Ascending aorta (tissue), 2 donors: ENCODE measurements around the gene FHIT. TPM values are rescaled to one million over a fixed set of nuclear protein-coding genes. Genes with fewer than 3 reads are reported as not detected.

ENCODE experiments used
- DNase-seq, 2 donors: peaks; one replicate each; pipeline ENCODE4 v3.0.0-alpha.2; 2019; ENCODE audit warnings: low spot score in 2 of 2
- H3K27ac ChIP-seq, 2 donors: fragments of 200-600 bp; sonication (generic); one replicate each; pipeline ENCODE4 v1.5.1; 2016 to 2017; ENCODE audit warnings: mild to moderate bottlenecking in 1 of 2
- H3K27me3 ChIP-seq: fragments of 200-600 bp; sonication (generic); one replicate; pipeline ENCODE4 v1.5.1; 2017
- H3K36me3 ChIP-seq, 2 donors: fragments of 200-600 bp; sonication (generic); one replicate each; pipeline ENCODE4 v1.5.1; 2016
- H3K4me1 ChIP-seq, 2 donors: fragments of 200-600 bp; sonication (generic); one replicate each; pipeline ENCODE4 v1.5.1; 2016 to 2017; ENCODE audit warnings: mild to moderate bottlenecking in 1 of 2
- H3K4me3 ChIP-seq, 2 donors: fragments of 200-600 bp; sonication (generic); one replicate each; pipeline ENCODE4 v1.5.1; 2016 to 2017; ENCODE audit warnings: mild to moderate bottlenecking in 1 of 2
- H3K9me3 ChIP-seq, 2 donors: fragments of 200-600 bp; sonication (generic); one replicate each; pipeline ENCODE4 v1.5.1; 2016
- intact Hi-C: fragments of 100-400 bp; cut with DNase I; formaldehyde crosslinking; loops from one replicate; pipeline ENCODE4 v1.15.1; 2023
- total RNA-seq: library from RNA; depleted of rRNA; stranded (reverse); fragments of >200 nt; gene quantifications from one replicate; pipeline ENCODE4 v1.1.0, GENCODE V29; 2016
- TF ChIP-seq, protein P1 (sequence below), 3 experiments: fragments of 200-600 bp in 2 of 3; fragments of 450-650 bp in 1 of 3; sonication (generic) in 2 of 3; IDR thresholded peaks; one replicate each; pipeline ENCODE4 v1.5.1; 2016 to 2019; ENCODE audit warnings: antibody characterized with exemption in 3 of 3, mild to moderate bottlenecking in 1 of 3, moderate library complexity in 1 of 3

Gene FHIT
- total RNA-seq, 1 donor from 2014 or later: 0.21 TPM

GRCh38 chr3:60274646-60275045, 976.6 kb downstream of the FHIT start:
- no peak overlapping the region for H3K4me3 ChIP-seq
- no peaks in the 10 kb centered on the region for H3K36me3 ChIP-seq
- no peak for DNase-seq
- no peaks in the 10 kb centered on the region for H3K27me3 ChIP-seq
- intact Hi-C loops: no loop called here
- H3K4me1 ChIP-seq: no peaks in the 10 kb centered on the region
- TF ChIP-seq, protein P1, sequence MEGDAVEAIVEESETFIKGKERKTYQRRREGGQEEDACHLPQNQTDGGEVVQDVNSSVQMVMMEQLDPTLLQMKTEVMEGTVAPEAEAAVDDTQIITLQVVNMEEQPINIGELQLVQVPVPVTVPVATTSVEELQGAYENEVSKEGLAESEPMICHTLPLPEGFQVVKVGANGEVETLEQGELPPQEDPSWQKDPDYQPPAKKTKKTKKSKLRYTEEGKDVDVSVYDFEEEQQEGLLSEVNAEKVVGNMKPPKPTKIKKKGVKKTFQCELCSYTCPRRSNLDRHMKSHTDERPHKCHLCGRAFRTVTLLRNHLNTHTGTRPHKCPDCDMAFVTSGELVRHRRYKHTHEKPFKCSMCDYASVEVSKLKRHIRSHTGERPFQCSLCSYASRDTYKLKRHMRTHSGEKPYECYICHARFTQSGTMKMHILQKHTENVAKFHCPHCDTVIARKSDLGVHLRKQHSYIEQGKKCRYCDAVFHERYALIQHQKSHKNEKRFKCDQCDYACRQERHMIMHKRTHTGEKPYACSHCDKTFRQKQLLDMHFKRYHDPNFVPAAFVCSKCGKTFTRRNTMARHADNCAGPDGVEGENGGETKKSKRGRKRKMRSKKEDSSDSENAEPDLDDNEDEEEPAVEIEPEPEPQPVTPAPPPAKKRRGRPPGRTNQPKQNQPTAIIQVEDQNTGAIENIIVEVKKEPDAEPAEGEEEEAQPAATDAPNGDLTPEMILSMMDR (IDR thresholded peaks at IDR 0.05): no peak
- H3K27ac ChIP-seq: no peak overlapping the region
- no peaks in the 10 kb centered on the region for H3K9me3 ChIP-seq

GRCh38 chr3:60274098-60274497, 977.2 kb downstream of the FHIT start:
- intact Hi-C loops: no loop called here
- Histone ChIP-seq H3K36me3 (no peaks in the 10 kb centered on the region), H3K27me3 (no peaks in the 10 kb centered on the region), H3K4me1 (no peaks in the 10 kb centered on the region), H3K27ac (no peak overlapping the region), H3K4me3 (no peak overlapping the region), H3K9me3 (no peaks in the 10 kb centered on the region)
- TF ChIP-seq, protein P1 (IDR thresholded peaks at IDR 0.05): no peak
- DNase-seq: no peak

- no peaks in the 10 kb centered on the region for H3K4me1 ChIP-seq
- intact Hi-C loops: no loop called here
- TF ChIP-seq, protein P1 (IDR thresholded peaks at IDR 0.05): no peak
- H3K4me3 ChIP-seq: no peak overlapping the region
- DNase-seq: no peak
- H3K27me3 ChIP-seq: no peaks in the 10 kb centered on the region
- no peaks in the 10 kb centered on the region for H3K36me3 ChIP-seq
- H3K27ac ChIP-seq: no peak overlapping the region
- no peaks in the 10 kb centered on the region for H3K9me3 ChIP-seq
Measured at GRCh38 chr3:60269829-60270266, 981.4 kb downstream of the FHIT start.

DNA sequence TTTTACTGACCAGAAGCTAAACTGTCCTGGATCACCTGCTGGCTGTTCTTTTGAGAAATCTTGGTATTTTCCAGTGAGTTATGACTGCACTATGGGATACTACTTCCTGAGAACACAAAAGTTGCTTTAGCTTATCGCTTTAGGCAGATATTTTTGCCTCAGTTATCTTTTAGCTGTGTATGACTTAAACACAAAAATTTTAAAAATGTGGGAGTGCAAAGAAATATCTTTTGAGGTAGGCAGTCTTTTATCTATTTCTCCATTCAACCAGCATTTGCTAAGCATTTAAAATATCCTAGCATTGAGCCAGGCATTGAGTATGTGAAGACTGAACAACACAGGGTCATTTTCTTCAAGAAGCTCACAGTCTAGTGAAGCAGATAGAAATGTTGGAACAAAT, 981.9 kb downstream of the FHIT start:
- no peak for DNase-seq
- Histone ChIP-seq H3K27me3 (no peaks in the 10 kb centered on the region), H3K27ac (no peak overlapping the region), H3K36me3 (no peaks in the 10 kb centered on the region), H3K4me3 (no peak overlapping the region), H3K4me1 (no peaks in the 10 kb centered on the region), H3K9me3 (no peaks in the 10 kb centered on the region)
- intact Hi-C loops: no loop called here
- TF ChIP-seq, protein P1 (IDR thresholded peaks at IDR 0.05): no peak

DNA sequence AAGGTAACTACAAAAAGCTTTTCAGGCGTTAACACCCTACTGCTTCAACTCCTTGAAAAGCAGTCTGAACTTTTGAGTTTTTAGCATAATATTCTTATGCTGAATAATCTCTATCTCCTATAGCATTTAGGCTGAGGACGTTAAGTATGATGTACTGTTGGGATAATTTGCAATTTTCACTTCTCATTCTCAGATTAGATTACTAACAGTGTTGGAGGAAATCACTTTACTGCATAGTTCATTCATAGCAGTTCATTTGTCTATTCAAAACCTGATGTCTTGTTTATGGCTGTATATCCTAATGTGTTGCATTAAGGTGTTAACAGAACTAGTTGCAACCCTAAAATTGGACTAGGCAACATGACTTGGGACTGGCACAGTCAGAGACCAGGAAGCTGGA, 983.1 kb downstream of the FHIT start:
- Histone ChIP-seq H3K4me1 (no peaks in the 10 kb centered on the region), H3K27me3 (no peaks in the 10 kb centered on the region), H3K27ac (no peak overlapping the region), H3K36me3 (no peaks in the 10 kb centered on the region), H3K9me3 (no peaks in the 10 kb centered on the region), H3K4me3 (no peak overlapping the region)
- DNase-seq: no peak
- intact Hi-C loops: no loop called here
- TF ChIP-seq, protein P1 (IDR thresholded peaks at IDR 0.05): no peak

- no peak overlapping the region for H3K27ac ChIP-seq
- no peaks in the 10 kb centered on the region for H3K4me1 ChIP-seq
- DNase-seq: no peak
- no peaks in the 10 kb centered on the region for H3K36me3 ChIP-seq
- intact Hi-C loops: no loop called here
- H3K27me3 ChIP-seq: no peaks in the 10 kb centered on the region
- no peak overlapping the region for H3K4me3 ChIP-seq
- no peaks in the 10 kb centered on the region for H3K9me3 ChIP-seq
- TF ChIP-seq, protein P1 (IDR thresholded peaks at IDR 0.05): no peak
Measured at GRCh38 chr3:60266444-60266843, 984.8 kb downstream of the FHIT start.
